Measurements from ENCODE around the gene ITFG2. TPM values are rescaled to one million over a fixed set of nuclear protein-coding genes. Genes with fewer than 3 reads are reported as not detected.

The ITFG2 gene
- total and polyA plus RNA-seq, 2 donors (not counting 3 experiments of a cell fraction or from before 2014, with no cell fraction given), result 25.0 to 31.9 TPM

DNA sequence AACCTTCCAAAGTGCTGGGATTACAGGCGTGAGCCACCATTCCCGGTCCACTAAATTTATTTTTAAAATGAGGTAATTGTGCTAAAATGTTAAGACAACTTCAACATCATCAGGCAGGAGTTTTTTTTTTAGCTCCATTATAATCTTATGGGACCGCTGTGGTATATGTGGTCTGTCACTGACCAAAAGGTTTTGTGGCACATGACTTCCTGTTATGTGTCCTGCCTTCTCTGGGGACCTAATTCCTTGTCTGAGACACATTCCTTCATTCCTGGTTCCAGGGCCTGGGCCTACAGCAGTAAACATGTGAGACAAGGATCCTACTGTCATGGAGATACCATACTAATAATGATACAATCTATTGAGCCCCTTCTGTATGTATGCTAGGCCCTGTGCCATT, 39.5 kb downstream of the ITFG2 start:
- Histone ChIP-seq H3K4me3 (replicated peaks in 1 of 3; ENCODE audit: insufficient read depth in 1 of 3, low read depth in 1 of 3, low read length in 3 of 3) (no peak overlapping the region), H3K9me3 (replicated peaks; ENCODE audit: control insufficient read depth, insufficient read depth, low read length) (no peaks in the 10 kb centered on the region), H4K20me1 (replicated peaks; ENCODE audit: control insufficient read depth, extremely low read depth, insufficient read depth, low read length) (no peaks in the 10 kb centered on the region), H3K27me3 (ENCODE audit: control insufficient read depth in 2 of 2, insufficient read depth in 2 of 2, low read length in 2 of 2) (no peaks in the 10 kb centered on the region), H3K4me2 (ENCODE audit: insufficient read depth, low read length) (no peak overlapping the region), H3K36me3 (ENCODE audit: control insufficient read depth in 2 of 2, extremely low read depth in 1 of 2, insufficient read depth in 2 of 2, low read length in 2 of 2) (no peaks in the 10 kb centered on the region), H3K4me1 (ENCODE audit: control insufficient read depth, extremely low read depth, insufficient read depth, low read length) (peaks cover 4% of the 10 kb centered on the region), H3K79me2 (ENCODE audit: control insufficient read depth, insufficient read depth, low read length) (no peaks in the 10 kb centered on the region), H3K9ac (replicated peaks; ENCODE audit: extremely low read depth, insufficient read depth, low read length) (no peak overlapping the region), H2AFZ (ENCODE audit: low read depth, low read length) (no peak overlapping the region), H3K9me1 (replicated peaks; ENCODE audit: control insufficient read depth, extremely low read depth, insufficient read depth, low read length) (no peaks in the 10 kb centered on the region), H3K27ac (ENCODE audit: insufficient read depth, low read depth, low read length) (no peak overlapping the region)
- DNase-seq (ENCODE audit: low read depth, low spot score), result no peak
- intact Hi-C loops (cut with micrococcal nuclease) (no loop called here), dilution Hi-C loops (cut with MboI; ENCODE audit: extremely low pct_ligation_motif_present, low sequenced_read_pairs) (no loop called here)
- BruUV-seq (replicated peaks), result no TSS peak
- FAIRE-seq, result no peak
- ChIA-PET CTCF (interaction anchor here (0.7 to 1.5 kb wide), 6 partner anchors 25 to 190 kb away, joined by 3 to 9 read pairs (median 4); partner anchors contain the start of genes FOXM1 and RHNO1), POLR2A (no interaction called here)
- no peak for TF ChIP-seq JUN (IDR thresholded peaks at IDR 0.05; ENCODE audit: borderline replicate concordance, insufficient read depth, insufficient read length, low read depth)
- TF ChIP-seq POLR2A (IDR thresholded peaks at IDR 0.05; ENCODE audit: low read depth, low read length), result no peak
- TF ChIP-seq, protein P1, sequence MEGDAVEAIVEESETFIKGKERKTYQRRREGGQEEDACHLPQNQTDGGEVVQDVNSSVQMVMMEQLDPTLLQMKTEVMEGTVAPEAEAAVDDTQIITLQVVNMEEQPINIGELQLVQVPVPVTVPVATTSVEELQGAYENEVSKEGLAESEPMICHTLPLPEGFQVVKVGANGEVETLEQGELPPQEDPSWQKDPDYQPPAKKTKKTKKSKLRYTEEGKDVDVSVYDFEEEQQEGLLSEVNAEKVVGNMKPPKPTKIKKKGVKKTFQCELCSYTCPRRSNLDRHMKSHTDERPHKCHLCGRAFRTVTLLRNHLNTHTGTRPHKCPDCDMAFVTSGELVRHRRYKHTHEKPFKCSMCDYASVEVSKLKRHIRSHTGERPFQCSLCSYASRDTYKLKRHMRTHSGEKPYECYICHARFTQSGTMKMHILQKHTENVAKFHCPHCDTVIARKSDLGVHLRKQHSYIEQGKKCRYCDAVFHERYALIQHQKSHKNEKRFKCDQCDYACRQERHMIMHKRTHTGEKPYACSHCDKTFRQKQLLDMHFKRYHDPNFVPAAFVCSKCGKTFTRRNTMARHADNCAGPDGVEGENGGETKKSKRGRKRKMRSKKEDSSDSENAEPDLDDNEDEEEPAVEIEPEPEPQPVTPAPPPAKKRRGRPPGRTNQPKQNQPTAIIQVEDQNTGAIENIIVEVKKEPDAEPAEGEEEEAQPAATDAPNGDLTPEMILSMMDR (IDR thresholded peaks at IDR 0.05; ENCODE audit: extremely low read depth in 1 of 2, insufficient read depth in 1 of 2, low read depth in 1 of 2, low read length in 2 of 2), result no peak
- no peak for TF ChIP-seq MYC (IDR thresholded peaks at IDR 0.05; ENCODE audit: low read depth, low read length)
- TF ChIP-seq GATA2 (IDR thresholded peaks at IDR 0.05; ENCODE audit: insufficient read depth, insufficient read length, low read depth, low read length), result no peak
- no peak for TF ChIP-seq EZH2 (IDR thresholded peaks at IDR 0.05; ENCODE audit: borderline replicate concordance, low read depth, low read length, severe bottlenecking)
- no peak for TF ChIP-seq POLR2AphosphoS5 (IDR thresholded peaks at IDR 0.05; ENCODE audit: insufficient read depth, low read depth, low read length)
- no peak for TF ChIP-seq FOS (IDR thresholded peaks at IDR 0.05; ENCODE audit: borderline replicate concordance, insufficient read depth, low read length)
- TF ChIP-seq, protein P2, sequence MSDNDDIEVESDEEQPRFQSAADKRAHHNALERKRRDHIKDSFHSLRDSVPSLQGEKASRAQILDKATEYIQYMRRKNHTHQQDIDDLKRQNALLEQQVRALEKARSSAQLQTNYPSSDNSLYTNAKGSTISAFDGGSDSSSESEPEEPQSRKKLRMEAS (IDR thresholded peaks at IDR 0.05; ENCODE audit: insufficient read depth, insufficient read length), result no peak
